ENCODE data around the gene PALD1.

DNA sequence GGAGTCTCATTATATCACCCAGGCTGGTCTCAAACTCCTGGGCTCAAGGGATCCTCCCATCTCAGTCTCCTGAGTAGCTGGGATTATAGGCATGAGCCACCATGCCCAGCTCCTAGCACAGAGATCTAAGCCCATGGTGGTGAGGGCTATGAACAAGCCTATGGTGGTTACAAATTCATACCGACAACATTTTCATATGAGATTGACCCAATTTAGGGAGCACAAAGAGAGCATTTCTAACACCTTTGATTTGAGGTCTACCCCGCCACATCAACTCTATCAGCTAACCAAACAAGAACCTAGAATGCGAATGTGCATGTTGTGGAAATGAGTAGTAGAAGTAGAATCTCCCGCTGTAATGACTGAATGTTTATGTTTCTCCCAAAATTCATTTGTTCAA, 138.2 kb downstream of the PALD1 start:
- TF ChIP-seq BHLHE40 (IDR thresholded peaks at IDR 0.05; ENCODE audit: borderline replicate concordance) (no peak), LEF1 (IDR thresholded peaks at IDR 0.05; ENCODE audit: borderline replicate concordance) (no peak), FOXK2 (IDR thresholded peaks at IDR 0.05) (no peak), ZNF384 (IDR thresholded peaks at IDR 0.05) (no peak), SUZ12 (IDR thresholded peaks at IDR 0.05) (no peak), FOXA1 (IDR thresholded peaks at IDR 0.05) (no peak), SP1 (IDR thresholded peaks at IDR 0.05) (no peak)

Measured in HEK293T (cell line).